HCT116 (cell line): ENCODE results near the gene USP31. TPM values are rescaled to one million over a fixed set of nuclear protein-coding genes. Genes with fewer than 3 reads are reported as not detected.

Source experiments
- ATAC-seq: fragments of 200-7000 bp; cut with Tn5 transposase; 2 replicates; pipeline ENCODE4 v1.9.1; 2020; ENCODE audit warnings: mild to moderate bottlenecking, moderate library complexity
- BruUV-seq: library from RNA; stranded (reverse); fragments of 400-500 nt; replicated peaks from 2 replicates; lab custom pipeline; 2021; lab: Mats Ljungman, UMichigan
- CTCF ChIA-PET: fragments of 300-600 bp; sonication (Branson Sonifier 250); formaldehyde crosslinking; loops from one replicate; lab custom pipeline; 2021; ENCODE audit warnings: antibody characterized with exemption; lab: Charles Lee
- POLR2A ChIA-PET: fragments of 300-600, 350-600 bp; sonication (Branson Sonifier 250); formaldehyde crosslinking; loops from one replicate; lab custom pipeline; 2021; ENCODE audit warnings: antibody characterized with exemption; lab: Charles Lee
- RAD21 ChIA-PET, 2 experiments: fragments of 300-600 bp; sonication (Branson Sonifier 250); formaldehyde crosslinking; loops; one replicate each; lab custom pipeline; 2023; ENCODE audit warnings: low total read pairs in 2 of 2; ENCODE audit not compliant: uncharacterized antibody in 2 of 2, unreplicated experiment in 2 of 2, low non-redundant PET in 1 of 2; lab: Charles Lee
- DNase-seq: peaks from one replicate; pipeline ENCODE4 v3.0.0-alpha.2; 2010; ENCODE audit warnings: low read depth, low spot score
- H2AFZ ChIP-seq: fragments of 200-600 bp; shearing (Covaris generic), sonication (generic); 2 replicates; pipeline ENCODE4 v1.6.1; 2017; ENCODE audit warnings: low read depth, mixed run types, mixed read lengths, antibody characterized with exemption, low read length; ENCODE audit not compliant: poor library complexity, severe bottlenecking
- H3K27ac ChIP-seq: 2 replicates; pipeline ENCODE4 v1.5.1; 2012; ENCODE audit warnings: low read depth, low read length
- H3K27me3 ChIP-seq: fragments of 200-600 bp; sonication (generic); 2 replicates; pipeline ENCODE4 v1.6.1; 2016; ENCODE audit warnings: mixed run types, low read length, mixed read lengths; ENCODE audit not compliant: insufficient read depth
- H3K36me3 ChIP-seq, 2 experiments: fragments of 200-500 bp in 1 of 2; fragments of 200-600 bp in 1 of 2; sonication (Bioruptor generic) in 1 of 2; sonication (generic) in 1 of 2; 2 replicates each; pipeline versions ENCODE4 v1.5.1 to v1.6.1; 2014 to 2016; ENCODE audit warnings: low read length in 2 of 2, inconsistent platforms in 1 of 2, mixed read lengths in 1 of 2, mixed run types in 1 of 2; ENCODE audit not compliant: insufficient read depth in 2 of 2, control insufficient read depth in 1 of 2
- H3K4me1 ChIP-seq, 2 experiments: fragments of 200-600 bp in 1 of 2; sonication (generic) in 1 of 2; 2 replicates each; pipeline versions ENCODE4 v1.5.1 to v1.6.1; 2012 to 2017; ENCODE audit warnings: low read length in 2 of 2, inconsistent platforms in 1 of 2, mild to moderate bottlenecking in 1 of 2, mixed read lengths in 1 of 2, mixed run types in 1 of 2, moderate library complexity in 1 of 2; ENCODE audit not compliant: insufficient read depth in 2 of 2, control insufficient read depth in 1 of 2
- H3K4me2 ChIP-seq: fragments of 200-600 bp; sonication (generic); 2 replicates; pipeline ENCODE4 v1.6.1; 2017; ENCODE audit warnings: mixed run types, low read length, mixed read lengths
- H3K4me3 ChIP-seq, 2 experiments: fragments of 200-600 bp in 1 of 2; sonication (generic) in 1 of 2; replicated peaks in 1 of 2; 2 replicates each; pipeline ENCODE4 v1.5.1; 2011 to 2016; ENCODE audit warnings: low read length in 2 of 2, control low read depth in 1 of 2, low read depth in 1 of 2, mild to moderate bottlenecking in 1 of 2, mixed read lengths in 1 of 2, mixed run types in 1 of 2
- H3K79me2 ChIP-seq: fragments of 200-600 bp; sonication (generic); 2 replicates; pipeline ENCODE4 v1.6.1; 2017; ENCODE audit warnings: mild to moderate bottlenecking, mixed run types, low read length, moderate library complexity, mixed read lengths; ENCODE audit not compliant: insufficient read depth
- H3K9ac ChIP-seq: fragments of 200-600 bp; sonication (generic); 2 replicates; pipeline ENCODE4 v1.6.1; 2016; ENCODE audit warnings: low read length, mixed read lengths
- H3K9me2 ChIP-seq: fragments of 200-600 bp; sonication (generic), shearing (Covaris generic); 2 replicates; pipeline ENCODE4 v1.6.1; 2017; ENCODE audit warnings: mixed run types, mild to moderate bottlenecking, moderate library complexity; ENCODE audit not compliant: insufficient read depth
- H3K9me3 ChIP-seq, 2 experiments: fragments of 200-500 bp in 1 of 2; fragments of 200-600 bp in 1 of 2; sonication (Bioruptor generic) in 1 of 2; sonication (generic) in 1 of 2; 2 replicates each; pipeline ENCODE4 v1.6.1; 2014 to 2017; ENCODE audit warnings: low read length in 2 of 2, mixed read lengths in 2 of 2, inconsistent platforms in 1 of 2, low read depth in 1 of 2, mild to moderate bottlenecking in 1 of 2, mixed run types in 1 of 2, moderate library complexity in 1 of 2; ENCODE audit not compliant: control insufficient read depth in 1 of 2, insufficient read depth in 1 of 2
- H4K20me1 ChIP-seq: fragments of 200-600 bp; sonication (generic), shearing (Covaris generic); 2 replicates; pipeline ENCODE4 v1.6.1; 2017; ENCODE audit warnings: mixed run types, mild to moderate bottlenecking, moderate library complexity; ENCODE audit not compliant: insufficient read depth
- POLR2A ChIP-seq: IDR thresholded peaks from 2 replicates; pipeline ENCODE4 v1.7.0; 2011; ENCODE audit warnings: borderline replicate concordance; ENCODE audit not compliant: insufficient read depth, insufficient read length; ENCODE audit errors: extremely low read depth
- RAD21 ChIP-seq: IDR thresholded peaks from 2 replicates; pipeline ENCODE4 v1.6.1; 2012; ENCODE audit warnings: low read depth, mild to moderate bottlenecking
- SRF ChIP-seq: IDR thresholded peaks from 2 replicates; pipeline ENCODE4 v1.6.1; 2012; ENCODE audit warnings: low read depth
- TCF7L2 ChIP-seq: IDR thresholded peaks from 2 replicates; pipeline ENCODE4 v1.7.0; 2011; ENCODE audit warnings: borderline replicate concordance, inconsistent platforms; ENCODE audit not compliant: insufficient read depth, insufficient read length; ENCODE audit errors: extremely low read depth
- YY1 ChIP-seq: IDR thresholded peaks from 2 replicates; pipeline ENCODE4 v1.6.1; 2011; ENCODE audit warnings: low read length, low read depth, moderate library complexity, mild to moderate bottlenecking; ENCODE audit not compliant: insufficient replicate concordance; ENCODE audit errors: extremely low read depth
- intact Hi-C: fragments of 100-400 bp; cut with micrococcal nuclease; formaldehyde crosslinking; loops from 2 replicates; pipeline ENCODE4 v1.10.0; 2022
- total RNA-seq: library from RNA; stranded (reverse); gene quantifications from one replicate; pipeline ENCODE4 v1.2.1, GENCODE V29; 2021; ENCODE audit not compliant: unreplicated experiment
- TF ChIP-seq, protein P1 (sequence below), 3 experiments: fragments of 200-600 bp in 1 of 3; sonication (generic) in 1 of 3; IDR thresholded peaks in 2 of 3; conservative IDR thresholded peaks in 1 of 3; 2 replicates each; pipeline ENCODE4 v1.5.1; 2012 to 2017; ENCODE audit warnings: low read depth in 2 of 3, low read length in 2 of 3, antibody characterized with exemption in 1 of 3, borderline replicate concordance in 1 of 3, control low read depth in 1 of 3, mild to moderate bottlenecking in 1 of 3, mixed read lengths in 1 of 3, mixed run types in 1 of 3, moderate library complexity in 1 of 3; ENCODE audit not compliant: insufficient read depth in 1 of 3
- TF ChIP-seq, protein P2 (sequence below): IDR thresholded peaks from 2 replicates; pipeline ENCODE4 v1.6.1; 2012
- TF ChIP-seq, protein P3 (sequence below): IDR thresholded peaks from 2 replicates; pipeline ENCODE4 v1.6.1; 2012

USP31 gene
- total RNA-seq, 1 experiment from 2014 or later = 12.2 TPM

DNA sequence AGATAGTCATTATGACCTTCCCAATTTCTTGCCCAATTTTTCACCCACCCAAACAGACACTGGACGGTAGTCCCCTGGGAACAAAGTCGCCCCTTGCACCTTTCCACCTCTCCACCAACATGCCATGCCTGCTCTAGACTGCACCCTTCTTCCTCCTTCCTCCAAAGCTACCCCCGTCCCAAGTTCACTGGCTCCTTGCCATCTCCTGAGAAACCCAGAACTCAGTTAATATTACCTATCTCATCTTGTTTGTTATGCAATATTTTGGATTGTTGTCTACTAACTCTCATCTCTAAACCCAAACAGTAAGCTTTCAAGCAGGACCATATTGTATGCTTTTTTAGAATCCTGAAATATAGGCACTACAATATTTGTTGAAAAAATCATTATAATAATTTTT, 63.3 kb downstream of the USP31 start:
- ChIA-PET RAD21 (no interaction called here), POLR2A (no interaction called here), CTCF (no interaction called here)
- Histone ChIP-seq H3K9ac (no peak overlapping the region), H2AFZ (no peak overlapping the region), H3K9me3 (no peaks in the 10 kb centered on the region), H3K4me1 (no peaks in the 10 kb centered on the region), H3K36me3 (no peaks in the 10 kb centered on the region; a peak in 1 of 4 replicates), H3K4me3 (no peak overlapping the region), H3K79me2 (no peaks in the 10 kb centered on the region), H3K27me3 (no peaks in the 10 kb centered on the region), H3K9me2 (no peaks in the 10 kb centered on the region), H3K4me2 (no peak overlapping the region), H4K20me1 (no peaks in the 10 kb centered on the region), H3K27ac (no peak overlapping the region)
- intact Hi-C loops = loop anchor here (10.0 kb wide), 1 partner anchor 349 kb away; no protein-coding TSS in a partner anchor
- ATAC-seq (no peak), DNase-seq (no peak)
- BruUV-seq = no TSS peak
- no peak for TF ChIP-seq SRF
- TF ChIP-seq POLR2A = no peak

DNA sequence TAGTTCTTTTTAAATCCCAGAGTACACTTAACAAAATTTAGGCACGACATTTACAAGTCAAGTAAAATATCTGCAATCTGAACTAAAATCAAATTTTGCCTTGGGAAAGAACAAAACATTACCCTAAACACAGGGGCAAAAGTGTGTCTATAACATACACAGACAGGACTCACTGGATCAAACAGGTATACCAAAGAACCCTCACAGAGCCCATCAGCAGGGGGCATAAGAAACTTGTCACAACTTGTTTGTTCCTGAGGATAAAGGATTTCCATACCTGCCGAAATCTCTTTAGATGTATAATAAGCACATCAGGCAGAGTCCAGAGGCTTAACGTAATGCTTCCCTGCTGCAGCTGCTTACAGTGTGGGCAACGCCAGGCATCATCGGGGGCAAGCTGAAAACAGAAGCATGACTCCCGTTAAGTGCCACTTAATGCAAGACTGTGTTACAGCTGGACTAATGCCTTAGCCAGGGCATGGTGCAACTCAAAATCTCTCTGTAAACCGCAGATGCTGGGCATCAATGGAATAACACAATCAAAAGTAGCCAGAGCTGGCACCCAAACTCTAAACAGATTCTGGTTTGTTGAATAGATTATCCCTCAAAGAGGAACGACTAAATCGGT, 67.0 kb downstream of the USP31 start:
- Histone ChIP-seq H3K9me3 (no peaks in the 10 kb centered on the region), H3K9ac (no peak overlapping the region), H4K20me1 (no peaks in the 10 kb centered on the region), H3K9me2 (no peaks in the 10 kb centered on the region), H3K27me3 (no peaks in the 10 kb centered on the region), H3K79me2 (no peaks in the 10 kb centered on the region; the same call in 1 of the 2 replicates), H3K27ac (no peak overlapping the region), H3K36me3 (peaks cover 2 to 4% of the 10 kb centered on the region in 2 experiments; a peak in 3 of 4 replicates), H2AFZ (no peak overlapping the region), H3K4me3 (no peak overlapping the region), H3K4me1 (no peaks in the 10 kb centered on the region), H3K4me2 (no peak overlapping the region)
- DNase-seq (no peak), ATAC-seq (no peak)
- intact Hi-C loops = loop anchor here (10.0 kb wide), 1 partner anchor 353 kb away; no protein-coding TSS in a partner anchor
- RAD21 ChIA-PET = no interaction called here
- BruUV-seq = no TSS peak
- no peak for TF ChIP-seq SRF
- TF ChIP-seq, protein P1, sequence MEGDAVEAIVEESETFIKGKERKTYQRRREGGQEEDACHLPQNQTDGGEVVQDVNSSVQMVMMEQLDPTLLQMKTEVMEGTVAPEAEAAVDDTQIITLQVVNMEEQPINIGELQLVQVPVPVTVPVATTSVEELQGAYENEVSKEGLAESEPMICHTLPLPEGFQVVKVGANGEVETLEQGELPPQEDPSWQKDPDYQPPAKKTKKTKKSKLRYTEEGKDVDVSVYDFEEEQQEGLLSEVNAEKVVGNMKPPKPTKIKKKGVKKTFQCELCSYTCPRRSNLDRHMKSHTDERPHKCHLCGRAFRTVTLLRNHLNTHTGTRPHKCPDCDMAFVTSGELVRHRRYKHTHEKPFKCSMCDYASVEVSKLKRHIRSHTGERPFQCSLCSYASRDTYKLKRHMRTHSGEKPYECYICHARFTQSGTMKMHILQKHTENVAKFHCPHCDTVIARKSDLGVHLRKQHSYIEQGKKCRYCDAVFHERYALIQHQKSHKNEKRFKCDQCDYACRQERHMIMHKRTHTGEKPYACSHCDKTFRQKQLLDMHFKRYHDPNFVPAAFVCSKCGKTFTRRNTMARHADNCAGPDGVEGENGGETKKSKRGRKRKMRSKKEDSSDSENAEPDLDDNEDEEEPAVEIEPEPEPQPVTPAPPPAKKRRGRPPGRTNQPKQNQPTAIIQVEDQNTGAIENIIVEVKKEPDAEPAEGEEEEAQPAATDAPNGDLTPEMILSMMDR (IDR thresholded peaks at IDR 0.05 in 2 of 3, conservative IDR thresholded peaks at IDR 0.05 in 1 of 3; ENCODE audit: borderline replicate concordance in 1 of 3, insufficient read depth in 1 of 3, low read depth in 2 of 3, low read length in 2 of 3) = no peak
- TF ChIP-seq, protein P2, sequence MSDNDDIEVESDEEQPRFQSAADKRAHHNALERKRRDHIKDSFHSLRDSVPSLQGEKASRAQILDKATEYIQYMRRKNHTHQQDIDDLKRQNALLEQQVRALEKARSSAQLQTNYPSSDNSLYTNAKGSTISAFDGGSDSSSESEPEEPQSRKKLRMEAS = no peak
- no peak for TF ChIP-seq TCF7L2
- TF ChIP-seq, protein P3, sequence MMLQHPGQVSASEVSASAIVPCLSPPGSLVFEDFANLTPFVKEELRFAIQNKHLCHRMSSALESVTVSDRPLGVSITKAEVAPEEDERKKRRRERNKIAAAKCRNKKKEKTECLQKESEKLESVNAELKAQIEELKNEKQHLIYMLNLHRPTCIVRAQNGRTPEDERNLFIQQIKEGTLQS = no peak
- no peak for TF ChIP-seq YY1
- TF ChIP-seq RAD21 = no peak
- CTCF ChIA-PET = no interaction called here
- POLR2A ChIA-PET = no interaction called here
